Activated naive CD4-positive, alpha-beta T cell treated with anti-CD3 and anti-CD28 coated beads, Interleukin-2, amount 10 ng/mL, durations not matched to agents 7 days and 5 days (primary cell): ENCODE results near the gene RRP36.

Experiments
- CTCF ChIA-PET: fragments of 350-600 bp; sonication (Branson Sonifier 250); formaldehyde crosslinking; loops from one replicate; lab custom pipeline; 2021; ENCODE audit warnings: antibody characterized with exemption; lab: Charles Lee
- DNase-seq: peaks from one replicate; pipeline ENCODE4 v3.0.0-alpha.2; 2020
- H3K27ac Mint-ChIP-seq: one replicate; pipeline ENCODE4 v1.8.0; 2021; ENCODE audit warnings: mild to moderate bottlenecking, moderate library complexity, mixed read lengths
- H3K27me3 Mint-ChIP-seq: one replicate; pipeline ENCODE4 v1.8.0; 2021; ENCODE audit warnings: mild to moderate bottlenecking, mixed read lengths
- H3K36me3 Mint-ChIP-seq: one replicate; pipeline ENCODE4 v1.8.0; 2021; ENCODE audit warnings: mixed read lengths
- H3K4me1 Mint-ChIP-seq: one replicate; pipeline ENCODE4 v1.8.0; 2021; ENCODE audit warnings: mixed read lengths
- H3K4me3 Mint-ChIP-seq: one replicate; pipeline ENCODE4 v1.8.0; 2021; ENCODE audit warnings: mild to moderate bottlenecking, moderate library complexity, mixed read lengths
- H3K9me3 Mint-ChIP-seq: one replicate; pipeline ENCODE4 v1.8.0; 2021; ENCODE audit warnings: mixed read lengths

The RRP36 gene

DNA sequence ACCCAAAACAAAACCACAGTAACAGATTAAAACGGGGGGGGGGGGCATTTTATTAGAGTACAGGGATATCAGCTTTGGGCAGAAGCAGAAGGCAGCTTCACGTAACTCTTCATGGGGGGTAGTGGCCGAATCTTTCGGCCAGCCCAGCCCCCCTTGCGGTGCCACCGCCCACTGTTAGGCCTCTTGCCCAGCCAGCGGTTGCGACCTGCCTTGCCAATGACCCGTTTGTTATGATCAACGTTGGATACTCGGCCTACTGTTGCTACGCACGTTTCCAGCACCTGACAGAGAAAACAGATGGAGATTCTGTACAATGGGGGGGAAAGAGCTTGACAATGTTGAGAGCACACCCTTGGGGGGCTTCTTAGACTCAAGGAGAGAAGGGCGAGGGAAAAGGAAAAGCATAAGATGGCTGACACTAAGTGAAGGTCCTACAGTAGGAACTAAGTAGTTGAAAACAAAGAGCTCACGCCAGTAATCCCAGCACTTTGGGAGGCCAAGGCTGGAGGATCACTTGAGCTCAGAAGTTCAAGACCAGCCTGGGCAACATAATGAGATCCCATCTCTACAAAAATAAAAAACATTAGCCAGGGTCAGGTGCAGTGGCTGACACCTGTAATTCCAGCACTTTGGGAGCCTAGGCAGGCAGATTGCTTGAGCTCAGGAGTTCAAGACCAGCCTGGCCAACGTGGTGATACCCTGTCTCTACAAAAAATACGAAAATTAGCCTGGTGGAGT lies 33.0 kb downstream of the RRP36 start:
- H3K9me3 Mint-ChIP-seq: no peaks in the 10 kb centered on the region
- peaks cover 57% of the 10 kb centered on the region for H3K4me1 Mint-ChIP-seq
- H3K36me3 Mint-ChIP-seq: peaks cover 36% of the 10 kb centered on the region
- CTCF ChIA-PET: interaction anchor here (0.9 to 1.3 kb wide), 2 partner anchors 40 to 453 kb away, joined by 3 read pairs; partner anchors contain the start of genes KLHDC3 and MEA1
- DNase-seq: no peak
- peak overlapping the region; percentile 99 for H3K27ac Mint-ChIP-seq
- H3K27me3 Mint-ChIP-seq: no peaks in the 10 kb centered on the region
- H3K4me3 Mint-ChIP-seq: peak overlapping the region; percentile 99

DNA sequence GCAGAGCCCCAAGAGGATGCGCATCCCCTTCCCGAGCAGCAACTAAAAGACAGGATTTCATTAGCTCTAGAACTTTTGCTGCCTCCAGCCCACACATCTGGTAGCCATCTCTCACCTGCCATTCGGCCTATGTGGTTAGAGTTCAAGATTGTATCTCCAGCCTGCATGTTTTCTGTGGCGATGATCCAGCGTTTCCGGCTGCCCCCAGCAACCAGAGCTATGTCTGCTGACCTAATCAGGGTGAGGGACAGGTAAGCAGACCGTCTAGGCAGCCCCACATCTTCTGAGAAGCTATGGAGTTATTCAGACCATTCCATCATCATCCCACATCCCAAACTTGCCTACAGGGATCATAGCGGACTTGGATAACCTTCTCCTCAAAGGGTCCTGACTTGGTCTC lies 34.5 kb downstream of the RRP36 start:
- H3K9me3 Mint-ChIP-seq: no peaks in the 10 kb centered on the region
- peaks cover 29% of the 10 kb centered on the region for H3K36me3 Mint-ChIP-seq
- H3K4me3 Mint-ChIP-seq: no peak overlapping the region
- no peaks in the 10 kb centered on the region for H3K27me3 Mint-ChIP-seq
- no peak overlapping the region for H3K27ac Mint-ChIP-seq
- peaks cover 67% of the 10 kb centered on the region for H3K4me1 Mint-ChIP-seq
- CTCF ChIA-PET: interaction anchor here (1.1 kb wide), 1 partner anchor 88 kb away, joined by 3 read pairs; no protein-coding TSS in a partner anchor
- DNase-seq: no peak

DNA sequence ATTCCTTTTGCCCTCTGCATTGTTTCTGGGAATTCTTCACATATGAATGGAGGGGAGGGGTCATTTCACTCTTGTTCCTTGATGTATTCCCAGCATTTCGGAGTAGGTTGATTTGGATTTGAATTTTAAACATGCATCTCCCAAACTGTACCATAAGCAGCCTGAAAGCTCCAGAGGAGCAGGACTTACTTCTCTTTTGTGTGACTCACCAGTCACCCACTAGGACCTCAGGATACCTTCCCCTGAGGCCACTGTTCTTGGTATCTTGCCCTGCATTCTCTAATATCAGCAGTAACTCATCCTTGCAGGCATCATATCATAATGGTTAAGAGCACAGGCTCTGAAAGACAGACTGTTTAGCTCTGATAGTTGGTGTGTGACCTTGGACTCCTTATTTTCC lies 37.1 kb downstream of the RRP36 start:
- CTCF ChIA-PET: interaction anchor here (1.0 kb wide), 1 partner anchor 14 kb away, joined by 3 read pairs; no protein-coding TSS in a partner anchor
- DNase-seq: no peak
- no peaks in the 10 kb centered on the region for H3K27me3 Mint-ChIP-seq
- H3K36me3 Mint-ChIP-seq: peaks cover 22% of the 10 kb centered on the region
- peak overlapping the region; percentile 93 for H3K4me3 Mint-ChIP-seq
- H3K4me1 Mint-ChIP-seq: peaks cover 49% of the 10 kb centered on the region
- peak overlapping the region; percentile 98 for H3K27ac Mint-ChIP-seq
- H3K9me3 Mint-ChIP-seq: no peaks in the 10 kb centered on the region

DNA sequence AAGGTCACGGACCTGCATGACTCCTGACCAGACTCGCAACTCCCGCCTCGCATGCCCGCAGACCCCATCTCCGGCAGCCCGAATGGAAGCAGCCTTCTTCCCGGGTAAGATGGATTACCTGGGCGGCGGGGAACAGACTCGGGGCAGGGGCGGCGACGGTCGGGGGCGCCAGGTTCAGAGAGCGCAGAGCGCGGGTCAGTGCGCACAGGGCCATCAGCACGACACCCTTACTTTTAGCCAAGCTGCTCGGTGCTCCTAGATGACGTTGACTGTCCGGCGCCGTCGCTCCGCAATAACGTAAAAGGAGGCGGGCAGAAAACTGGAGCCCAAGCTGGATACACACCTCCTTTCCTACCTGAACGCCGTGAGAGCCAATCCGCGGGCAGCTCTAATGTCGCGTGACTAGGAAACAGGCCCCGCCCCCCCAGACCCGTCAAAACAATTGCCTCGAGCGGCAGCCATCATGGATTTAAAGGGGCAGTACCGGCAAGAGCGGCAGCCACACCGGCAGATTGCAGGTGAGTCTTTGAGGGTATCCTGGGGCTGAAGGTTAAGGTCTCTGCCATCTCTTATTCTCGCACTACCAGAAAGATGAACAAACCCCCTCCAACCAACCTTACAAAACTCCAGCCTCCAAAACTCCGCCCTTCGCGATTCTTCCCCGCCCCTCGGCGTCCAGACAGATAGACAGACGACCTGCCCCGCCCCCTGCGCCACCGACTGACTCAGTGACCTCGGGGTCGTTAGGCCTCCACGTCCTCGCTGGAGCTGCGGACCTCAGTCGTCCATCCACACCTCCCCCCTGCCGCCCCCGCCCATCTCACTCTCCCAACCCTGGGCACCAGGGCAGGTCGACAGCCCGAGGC lies 38.0 kb downstream of the RRP36 start, which contains the start of the genes KLC4 and MRPL2:
TSS of gene KLC4 (plus strand) at position 464 of the 866 bp plus-strand sequence. CDS start 1,705 bp downstream, outside the sequence.
TSS of gene MRPL2 (minus strand) at position 267 of the 866 bp plus-strand sequence. CDS start at position 214, 53 bp downstream.
- H3K36me3 Mint-ChIP-seq: peaks cover 17% of the 10 kb centered on the region
- DNase-seq: peak; percentile 99

DNA sequence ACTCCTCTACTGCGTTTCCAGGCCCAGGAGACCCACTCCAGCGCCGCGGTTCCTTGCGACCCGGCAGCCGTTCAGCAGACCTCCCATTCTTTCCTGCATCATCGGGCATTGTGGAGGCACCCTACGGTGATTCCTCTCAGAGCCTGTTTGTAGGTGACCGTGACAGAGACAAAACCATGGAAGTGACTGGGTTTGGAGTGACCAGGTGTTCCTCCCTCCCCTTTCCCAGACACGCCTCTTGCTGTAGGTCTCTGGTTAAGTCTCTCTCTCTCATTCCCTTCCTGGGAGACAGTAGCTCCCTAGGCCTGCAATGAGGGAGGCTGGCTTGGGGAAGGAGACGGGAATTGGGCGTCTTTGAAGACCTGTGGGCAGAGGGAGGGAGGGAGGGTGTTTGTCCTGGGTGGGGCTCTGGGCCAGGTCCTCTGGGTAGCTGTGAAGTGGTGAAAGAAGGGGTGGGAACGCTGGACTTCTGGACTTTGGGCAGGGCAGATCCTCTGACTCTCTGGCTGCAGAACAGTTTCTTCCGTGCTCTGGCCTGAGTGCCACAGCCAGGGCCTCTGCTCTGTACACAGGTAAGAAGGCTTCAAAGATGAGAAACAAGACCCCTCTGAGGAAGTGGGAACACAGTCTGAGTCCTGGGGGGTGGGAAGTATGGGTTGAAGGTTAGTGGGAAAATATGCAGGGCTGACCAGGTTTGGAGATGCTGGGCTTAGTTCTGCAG lies 38.8 kb downstream of the RRP36 start:
- H3K4me1 Mint-ChIP-seq: peaks cover 41% of the 10 kb centered on the region
- H3K9me3 Mint-ChIP-seq: no peaks in the 10 kb centered on the region
- peak overlapping the region; percentile 98 for H3K27ac Mint-ChIP-seq
- DNase-seq: no peak
- H3K4me3 Mint-ChIP-seq: peak overlapping the region; percentile 93
- peaks cover 17% of the 10 kb centered on the region for H3K36me3 Mint-ChIP-seq
- CTCF ChIA-PET: interaction anchor here (0.9 to 1.7 kb wide), 2 partner anchors 9 to 84 kb away, joined by 3 to 6 read pairs; no protein-coding TSS in a partner anchor
- no peaks in the 10 kb centered on the region for H3K27me3 Mint-ChIP-seq

More for the DNA sequence above, 38.0 kb downstream of the RRP36 start, which contains the start of the genes KLC4 and MRPL2:
- Mint-ChIP-seq H3K27me3 (no peaks in the 10 kb centered on the region), H3K27ac (peak within 1 kb of the TSS; percentile 98), H3K9me3 (no peaks in the 10 kb centered on the region), H3K4me1 (peaks cover 42% of the 10 kb centered on the region), H3K4me3 (peak within 1 kb of the TSS; percentile 93)
- CTCF ChIA-PET: interaction anchor here (1.7 kb wide), 1 partner anchor 84 kb away, joined by 6 read pairs; no protein-coding TSS in a partner anchor

DNA sequence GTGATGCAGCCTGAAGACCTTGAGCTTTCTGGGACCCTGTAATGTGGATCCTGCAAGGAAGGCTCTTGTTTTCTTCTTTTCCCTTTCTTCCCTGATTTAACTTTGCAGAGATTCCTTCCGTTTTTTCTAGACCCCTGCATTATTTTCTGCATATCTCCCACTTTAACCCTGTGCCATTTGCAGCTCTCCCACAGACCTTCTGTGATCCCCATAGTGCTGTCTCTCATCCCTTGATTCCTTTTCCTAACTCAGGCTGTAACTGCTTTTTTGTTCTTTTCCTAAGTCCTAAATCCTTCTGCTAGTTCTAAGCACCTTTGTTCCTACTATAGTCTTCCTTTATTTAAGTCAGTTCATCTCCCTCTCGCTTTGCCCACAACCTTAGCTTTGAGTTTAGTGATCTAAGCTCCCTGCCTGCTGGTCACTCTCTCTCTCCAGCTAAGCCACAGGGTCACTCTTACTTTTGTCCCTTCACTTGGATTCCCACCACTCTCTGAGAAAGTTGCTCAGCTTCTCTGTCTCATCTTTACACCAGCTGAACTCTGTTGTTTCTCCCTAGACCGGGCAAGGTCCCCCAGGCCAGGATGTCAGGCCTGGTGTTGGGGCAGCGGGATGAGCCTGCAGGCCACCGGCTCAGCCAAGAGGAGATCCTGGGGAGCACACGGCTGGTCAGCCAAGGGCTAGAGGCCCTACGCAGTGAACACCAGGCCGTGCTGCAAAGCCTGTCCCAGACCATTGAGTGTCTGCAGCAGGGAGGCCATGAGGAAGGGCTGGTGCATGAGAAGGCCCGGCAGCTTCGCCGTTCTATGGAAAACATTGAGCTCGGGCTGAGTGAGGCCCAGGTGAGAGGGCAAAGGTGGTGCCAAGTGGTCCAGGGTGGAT lies 39.6 kb downstream of the RRP36 start:
- no peak for DNase-seq
- H3K4me3 Mint-ChIP-seq: peak overlapping the region; percentile 93
- peaks cover 40% of the 10 kb centered on the region for H3K4me1 Mint-ChIP-seq
- CTCF ChIA-PET: interaction anchor here (0.9 to 1.7 kb wide), 2 partner anchors 8 to 83 kb away, joined by 3 to 6 read pairs; no protein-coding TSS in a partner anchor
- H3K27me3 Mint-ChIP-seq: no peaks in the 10 kb centered on the region
- no peaks in the 10 kb centered on the region for H3K9me3 Mint-ChIP-seq
- H3K27ac Mint-ChIP-seq: no peak overlapping the region
- H3K36me3 Mint-ChIP-seq: peaks cover 11% of the 10 kb centered on the region

DNA sequence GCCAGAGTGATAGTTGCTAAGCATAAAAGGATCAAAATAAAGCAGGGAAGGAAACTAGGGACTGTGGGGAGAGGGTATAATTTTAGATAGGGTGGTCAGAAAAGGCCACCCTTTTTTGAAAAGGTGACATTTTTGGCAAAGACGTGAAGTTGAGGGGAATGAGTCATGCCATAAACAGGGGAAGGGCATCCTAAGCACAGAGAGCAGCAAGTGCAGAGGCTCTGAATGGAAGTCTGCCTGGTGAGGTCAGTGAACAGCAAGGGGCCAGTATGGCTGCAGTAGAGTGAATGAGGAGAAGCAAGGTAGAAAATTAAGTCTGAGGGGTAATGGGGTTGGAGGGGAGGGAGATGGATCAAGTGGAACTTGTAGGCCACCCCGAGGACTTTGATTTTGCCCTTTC lies 40.4 kb downstream of the RRP36 start:
- Mint-ChIP-seq H3K27ac (no peak overlapping the region), H3K36me3 (peaks cover 8% of the 10 kb centered on the region), H3K4me1 (peaks cover 36% of the 10 kb centered on the region), H3K9me3 (no peaks in the 10 kb centered on the region), H3K4me3 (no peak overlapping the region), H3K27me3 (no peaks in the 10 kb centered on the region)
- DNase-seq: no peak
- CTCF ChIA-PET: no interaction called here

DNA sequence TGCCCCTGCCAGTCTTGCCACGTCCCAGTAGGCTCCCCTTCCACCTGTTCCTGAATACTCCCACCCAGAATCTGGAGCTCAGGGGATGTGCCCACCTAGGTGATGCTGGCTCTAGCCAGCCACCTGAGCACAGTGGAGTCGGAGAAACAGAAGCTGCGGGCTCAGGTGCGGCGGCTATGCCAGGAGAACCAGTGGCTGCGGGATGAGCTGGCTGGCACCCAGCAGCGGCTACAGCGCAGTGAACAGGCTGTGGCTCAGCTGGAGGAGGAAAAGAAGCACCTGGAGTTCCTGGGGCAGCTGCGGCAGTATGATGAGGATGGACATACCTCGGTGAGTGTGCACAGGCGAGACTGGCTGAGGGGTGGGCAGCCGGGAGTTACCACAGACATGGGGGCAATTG lies 41.4 kb downstream of the RRP36 start:
- H3K27ac Mint-ChIP-seq: no peak overlapping the region
- CTCF ChIA-PET: interaction anchor here (0.9 kb wide), 1 partner anchor 81 kb away, joined by 3 read pairs; no protein-coding TSS in a partner anchor
- H3K4me1 Mint-ChIP-seq: peaks cover 32% of the 10 kb centered on the region
- DNase-seq: no peak
- H3K27me3 Mint-ChIP-seq: no peaks in the 10 kb centered on the region
- H3K36me3 Mint-ChIP-seq: peaks cover 6% of the 10 kb centered on the region
- no peaks in the 10 kb centered on the region for H3K9me3 Mint-ChIP-seq
- no peak overlapping the region for H3K4me3 Mint-ChIP-seq

DNA sequence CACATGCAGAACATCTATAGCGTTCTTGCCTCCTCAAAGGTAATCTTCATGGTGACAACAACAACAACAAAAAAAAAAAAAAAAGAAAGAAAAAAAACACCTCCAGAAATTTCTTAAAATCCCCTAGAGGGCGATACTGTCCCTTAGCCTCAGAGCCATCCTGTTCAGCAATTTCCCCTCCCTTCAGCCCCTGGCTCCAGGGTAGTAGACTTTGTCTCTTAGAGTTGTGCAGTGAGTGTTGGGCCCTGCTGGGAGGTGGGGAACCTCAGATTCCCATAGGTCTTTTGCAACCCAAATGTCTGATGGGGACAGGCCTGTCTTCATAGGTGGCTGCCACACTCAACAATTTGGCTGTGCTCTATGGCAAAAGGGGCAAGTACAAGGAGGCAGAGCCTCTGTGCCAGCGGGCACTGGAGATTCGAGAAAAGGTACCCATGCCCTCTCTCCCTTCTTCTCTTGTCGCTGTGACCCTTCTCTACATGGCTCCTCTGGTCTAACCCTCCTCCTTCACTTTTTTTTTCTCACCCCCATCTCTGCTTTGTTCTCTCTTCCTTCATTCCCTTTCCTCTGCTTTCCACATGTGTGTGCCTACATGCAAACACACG lies 48.7 kb downstream of the RRP36 start:
- CTCF ChIA-PET: interaction anchor here (0.7 to 1.1 kb wide), 3 partner anchors 73 to 402 kb away, joined by 3 to 9 read pairs (median 6); no protein-coding TSS in a partner anchor
- Mint-ChIP-seq H3K36me3 (peaks cover 3% of the 10 kb centered on the region), H3K9me3 (no peaks in the 10 kb centered on the region), H3K27ac (no peak overlapping the region), H3K4me1 (peaks cover 5% of the 10 kb centered on the region), H3K4me3 (no peak overlapping the region), H3K27me3 (peaks cover 14% of the 10 kb centered on the region)
- peak; percentile 48 for DNase-seq

DNA sequence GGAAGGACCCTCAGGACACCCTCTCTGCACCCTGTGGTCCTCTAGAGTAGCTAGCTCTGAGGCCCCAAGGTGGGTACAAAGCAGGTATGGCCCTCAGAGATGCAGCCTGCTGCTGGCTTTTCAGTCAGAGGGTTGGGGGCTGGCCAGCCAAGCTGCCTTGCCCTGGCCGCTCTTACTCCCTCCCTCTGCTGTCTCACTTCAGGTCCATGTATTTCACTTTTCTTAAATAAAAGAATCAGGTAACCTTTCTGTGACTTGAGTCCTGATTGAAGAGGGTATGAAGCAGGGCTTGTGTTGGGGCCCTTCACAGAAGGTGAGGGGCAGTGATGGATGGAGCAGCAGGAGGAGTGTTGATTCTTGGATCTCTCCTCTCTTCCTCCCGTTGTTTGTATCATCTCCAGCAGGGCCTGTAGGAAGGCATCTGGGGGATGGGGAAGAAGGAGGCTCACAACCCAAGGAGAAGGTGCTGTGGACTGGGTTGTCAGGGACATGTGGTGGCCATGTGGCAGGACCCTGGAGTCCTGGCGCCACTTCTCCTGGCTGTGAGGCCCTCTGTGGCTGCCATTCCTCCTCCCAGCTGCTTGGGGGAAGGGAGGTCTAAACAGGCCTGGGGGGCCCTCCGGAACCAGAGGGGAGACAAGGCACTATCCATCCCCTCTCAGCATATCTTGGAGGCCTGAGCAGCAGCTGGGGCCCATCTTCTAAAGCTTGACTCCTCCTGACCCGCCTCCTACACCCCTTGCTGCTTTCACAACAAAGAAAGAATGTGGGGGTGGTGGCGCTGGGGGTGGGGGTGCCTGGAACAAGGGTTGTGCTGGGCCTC lies 53.6 kb downstream of the RRP36 start:
- H3K9me3 Mint-ChIP-seq: no peaks in the 10 kb centered on the region
- H3K36me3 Mint-ChIP-seq: peaks cover 3% of the 10 kb centered on the region
- CTCF ChIA-PET: interaction anchor here (1.0 kb wide), 1 partner anchor 69 kb away, joined by 4 read pairs; no protein-coding TSS in a partner anchor
- H3K4me1 Mint-ChIP-seq: peaks cover 6% of the 10 kb centered on the region
- DNase-seq: no peak
- H3K27ac Mint-ChIP-seq: no peak overlapping the region
- H3K27me3 Mint-ChIP-seq: peaks cover 60% of the 10 kb centered on the region
- H3K4me3 Mint-ChIP-seq: no peak overlapping the region

DNA sequence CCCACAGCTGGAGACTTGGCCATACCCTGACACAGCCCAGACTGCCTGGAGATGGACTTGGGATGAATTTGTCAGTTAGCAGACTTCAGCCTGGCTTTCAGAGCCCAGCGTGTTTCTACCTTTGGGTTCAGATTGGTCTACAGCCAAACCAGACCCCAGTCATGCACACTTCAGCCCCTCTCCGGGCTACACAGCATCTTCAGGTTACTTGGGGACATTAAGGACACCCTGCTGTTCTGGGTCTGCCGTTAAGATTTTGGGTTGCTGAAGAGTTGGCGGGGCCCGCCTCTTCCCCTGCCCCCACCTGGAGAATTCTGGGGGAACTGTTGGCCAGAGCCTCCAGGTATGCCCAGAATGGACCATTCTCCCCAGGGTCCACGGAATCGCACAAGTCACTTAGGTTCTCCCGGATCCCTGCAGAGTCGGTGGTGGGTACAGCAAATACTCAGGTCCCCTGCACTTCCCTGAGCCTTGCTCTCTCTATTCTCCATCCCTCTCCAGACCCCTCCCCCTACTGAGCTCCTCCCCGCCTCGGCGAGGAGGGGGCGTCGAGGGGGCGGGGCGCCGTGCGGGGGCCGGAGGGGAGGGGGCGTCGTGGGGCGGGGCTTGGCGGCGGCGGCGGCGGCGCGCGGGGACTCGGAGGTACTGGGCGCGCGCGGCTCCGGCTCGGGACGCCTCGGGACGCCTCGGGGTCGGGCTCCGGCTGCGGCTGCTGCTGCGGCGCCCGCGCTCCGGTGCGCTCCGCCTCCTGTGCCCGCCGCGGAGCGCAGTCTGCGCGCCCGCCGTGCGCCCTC lies 54.4 kb downstream of the RRP36 start, which contains the start of gene PTK7:
TSS of gene PTK7 (plus strand) at position 645 of the 794 bp plus-strand sequence. CDS start 175 bp downstream, outside the sequence.
- H3K4me1 Mint-ChIP-seq: peaks cover 2% of the 10 kb centered on the region
- peaks cover 62% of the 10 kb centered on the region for H3K27me3 Mint-ChIP-seq
- H3K36me3 Mint-ChIP-seq: peaks cover 3% of the 10 kb centered on the region
- CTCF ChIA-PET: interaction anchor here (0.8 to 1.5 kb wide), 2 partner anchors 54 to 174 kb away, joined by 3 to 4 read pairs; no protein-coding TSS in a partner anchor
- no peak within 1 kb of the TSS for H3K27ac Mint-ChIP-seq
- H3K4me3 Mint-ChIP-seq: peak within 1 kb of the TSS; percentile 53
- peak; percentile 51 for DNase-seq
- H3K9me3 Mint-ChIP-seq: no peaks in the 10 kb centered on the region
